ENCODE data around the gene RIC8B. TPM values are rescaled to one million over a fixed set of nuclear protein-coding genes. Genes with fewer than 3 reads are reported as not detected.

RIC8B gene
- total RNA-seq, 1 experiment from 2014 or later = 29.0 TPM

GRCh38 chr12:106924268-106924861, 149.9 kb downstream of the RIC8B start:
- Mint-ChIP-seq H3K4me1 (peaks cover 5 to 6% of the 10 kb centered on the region in 2 experiments), H3K36me3 (ENCODE audit: insufficient read depth in 1 of 3, low read depth in 3 of 3) (peaks cover 0 to 5% (median 0%) of the 10 kb centered on the region in 3 experiments; a peak in 4 of 7 replicates), H3K27me3 (ENCODE audit: low read depth) (no peaks in the 10 kb centered on the region; the same call in none of the 2 replicates), H3K4me3 (no peak overlapping the region), H3K9me3 (peaks cover 7 to 12% of the 10 kb centered on the region in 2 experiments; a peak in 4 of 5 replicates), H3K27ac (no peak overlapping the region)
- H2BK15ac ChIP-seq (ENCODE audit: low read depth, low read length) = no peak overlapping the region
- no peak overlapping the region for H3K4me2 ChIP-seq (ENCODE audit: insufficient read depth, insufficient read length, low read length)
- no peak overlapping the region for H4K91ac ChIP-seq (ENCODE audit: insufficient read length, low read depth, low read length)
- H2BK5ac ChIP-seq (ENCODE audit: insufficient read length, low read length) = no peak overlapping the region
- no peaks in the 10 kb centered on the region for H3K79me2 ChIP-seq (ENCODE audit: insufficient read depth, low read length)
- WGBS (ENCODE audit: extremely low coverage, insufficient read length, low lambda C conversion rate) = no CpG with 5 or more reads among the region's 3 CpGs
- no peak overlapping the region for H2AK5ac ChIP-seq (ENCODE audit: insufficient read length, low read length)
- no peak overlapping the region for H3K14ac ChIP-seq (ENCODE audit: insufficient read depth, low read length)
- no peak overlapping the region for H3K27ac ChIP-seq (ENCODE audit: insufficient read length, low read depth, low read length)
- H3K9ac ChIP-seq (ENCODE audit: extremely low read depth, insufficient read length, low read length) = no peak overlapping the region
- no peaks in the 10 kb centered on the region for H3K27me3 ChIP-seq (ENCODE audit: insufficient read depth, low read length)
- H3K56ac ChIP-seq (ENCODE audit: insufficient read length, low read depth, low read length) = no peak overlapping the region
- no peak for DNase-seq
- H3K23ac ChIP-seq (ENCODE audit: insufficient read length, low read depth, low read length) = no peak overlapping the region
- no peak overlapping the region for H2BK120ac ChIP-seq (ENCODE audit: low read depth, low read length, poor library complexity, severe bottlenecking)
- H3T11ph ChIP-seq (ENCODE audit: low read length) = no peak overlapping the region
- no peak overlapping the region for H2BK20ac ChIP-seq (ENCODE audit: low read depth, low read length, poor library complexity, severe bottlenecking)
- H4K8ac ChIP-seq (replicated peaks; ENCODE audit: insufficient read length, low read depth, low read length) = no peak overlapping the region
- no peaks in the 10 kb centered on the region for H3K23me2 ChIP-seq (ENCODE audit: insufficient read length, low read depth, low read length, poor library complexity, severe bottlenecking)
- H3K4me1 ChIP-seq (ENCODE audit: insufficient read depth, low read length) = no peaks in the 10 kb centered on the region
- H4K5ac ChIP-seq (ENCODE audit: insufficient read length, low read depth, low read length) = no peak overlapping the region
- H4K20me1 ChIP-seq (ENCODE audit: control insufficient read depth, insufficient read depth, insufficient read length) = no peaks in the 10 kb centered on the region
- H3K9me3 ChIP-seq (ENCODE audit: control insufficient read depth, low read depth, low read length) = no peaks in the 10 kb centered on the region
- TF ChIP-seq CTCF (conservative IDR thresholded peaks at IDR 0.05) = no peak
- H2AFZ ChIP-seq (ENCODE audit: low read length) = no peak overlapping the region
- H3K4ac ChIP-seq (ENCODE audit: low read depth, low read length) = no peak overlapping the region
- H2BK12ac ChIP-seq (ENCODE audit: insufficient read length, low read depth, low read length) = no peak overlapping the region
- no peaks in the 10 kb centered on the region for H3K79me1 ChIP-seq (ENCODE audit: insufficient read depth, low read depth, low read length, poor library complexity, severe bottlenecking)
- H3K18ac ChIP-seq (ENCODE audit: insufficient read length, low read depth, low read length) = no peak overlapping the region

Data from H9 (cell line).